GM19397 (cell line): ENCODE measurements around the gene NUTM2B.
"Not testable (repeated sequence)": the region's sequence is repeated elsewhere in the genome, so short reads cannot be mapped to it uniquely, and the experiment has no call there.

ENCODE experiments used
- ATAC-seq: cut with Tn5 transposase; IDR thresholded peaks from one replicate; pipeline ENCODE4 v1.9.1; 2021; ENCODE audit warnings: mild to moderate bottlenecking, moderate library complexity; ENCODE audit not compliant: unreplicated experiment

The NUTM2B gene

GRCh38 chr10:79720000-79720399 lies 17.0 kb downstream of the NUTM2B start:
- not testable (repeated sequence) for ATAC-seq

- not testable (repeated sequence) for ATAC-seq
Observed at GRCh38 chr10:79726620-79727019, 23.6 kb downstream of the NUTM2B start.

- ATAC-seq = not testable (repeated sequence)
Observed at GRCh38 chr10:79744844-79745243, 41.8 kb downstream of the NUTM2B start.

- not testable (repeated sequence) for ATAC-seq
Observed at GRCh38 chr10:79748510-79748909, 45.5 kb downstream of the NUTM2B start.

GRCh38 chr10:79753601-79754000 lies 50.6 kb downstream of the NUTM2B start:
- not testable (repeated sequence) for ATAC-seq

- ATAC-seq = not testable (repeated sequence)
Observed at GRCh38 chr10:79758297-79758993, 55.4 kb downstream of the NUTM2B start.
